Thyroid gland (tissue), 4 donors: Measurements from ENCODE around the gene SRSF5. TPM values are rescaled to one million over a fixed set of nuclear protein-coding genes. Genes with fewer than 3 reads are reported as not detected.
"Not testable (repeated sequence)": the region's sequence is repeated elsewhere in the genome, so short reads cannot be mapped to it uniquely, and the experiment has no call there.

Experiments
- DNase-seq, 2 donors: peaks; one replicate each; pipeline ENCODE4 v3.0.0-alpha.2; 2019
- H3K27ac ChIP-seq, 3 donors: fragments of 200-600 bp; sonication (generic); 1 replicate in 2 of 3; 2 replicates in 1 of 3; pipeline ENCODE4 v1.5.1; 2016 to 2019; ENCODE audit warnings: mild to moderate bottlenecking in 1 of 3, moderate library complexity in 1 of 3
- H3K27me3 ChIP-seq: fragments of 200-600 bp; sonication (generic); one replicate; pipeline ENCODE4 v1.5.1; 2019
- H3K36me3 ChIP-seq, 2 donors: fragments of 200-600 bp; sonication (generic); one replicate each; pipeline ENCODE4 v1.5.1; 2016 to 2019
- H3K4me1 ChIP-seq, 2 donors: fragments of 200-600 bp; sonication (generic); one replicate each; pipeline ENCODE4 v1.5.1; 2017 to 2019
- H3K4me3 ChIP-seq, 3 donors: fragments of 200-600 bp; sonication (generic); replicated peaks in 1 of 3; 1 replicate in 2 of 3; 2 replicates in 1 of 3; pipeline ENCODE4 v1.5.1; 2016; ENCODE audit warnings: mild to moderate bottlenecking in 1 of 3
- H3K9me3 ChIP-seq: fragments of 200-600 bp; sonication (generic); one replicate; pipeline ENCODE4 v1.5.1; 2017
- POLR2A ChIP-seq, 2 donors: fragments of 450-650 bp; IDR thresholded peaks; one replicate each; pipeline ENCODE4 v1.6.1; 2017; ENCODE audit warnings: antibody characterized with exemption in 2 of 2, mild to moderate bottlenecking in 2 of 2, moderate library complexity in 1 of 2
- WGBS, 2 donors: methylation state at CpG; one replicate each; pipeline ENCODE4 v1.1.5; 2017; 5-methylcytosine and 5-hydroxymethylcytosine counted together
- intact Hi-C: fragments of 100-400 bp; cut with DNase I; formaldehyde crosslinking; loops from one replicate; pipeline ENCODE4 v1.15.1; 2023
- total RNA-seq, 4 donors: library from RNA; depleted of rRNA; stranded (reverse); fragments of >200 nt; gene quantifications; one replicate each; pipeline ENCODE4 v1.2.3, GENCODE V29; 2016
- TF ChIP-seq, protein P1 (sequence below), 6 experiments: fragments of 200-600 bp in 3 of 6; fragments of 450-650 bp in 3 of 6; sonication (generic) in 3 of 6; IDR thresholded peaks; one replicate each; pipeline ENCODE4 v1.5.1; 2016 to 2019; ENCODE audit warnings: antibody characterized with exemption in 6 of 6, mild to moderate bottlenecking in 2 of 6, inconsistent platforms in 1 of 6, moderate library complexity in 1 of 6

Gene SRSF5
- 100 to 1,000 TPM; 326 to 969 (median 539) TPM for total RNA-seq

DNA sequence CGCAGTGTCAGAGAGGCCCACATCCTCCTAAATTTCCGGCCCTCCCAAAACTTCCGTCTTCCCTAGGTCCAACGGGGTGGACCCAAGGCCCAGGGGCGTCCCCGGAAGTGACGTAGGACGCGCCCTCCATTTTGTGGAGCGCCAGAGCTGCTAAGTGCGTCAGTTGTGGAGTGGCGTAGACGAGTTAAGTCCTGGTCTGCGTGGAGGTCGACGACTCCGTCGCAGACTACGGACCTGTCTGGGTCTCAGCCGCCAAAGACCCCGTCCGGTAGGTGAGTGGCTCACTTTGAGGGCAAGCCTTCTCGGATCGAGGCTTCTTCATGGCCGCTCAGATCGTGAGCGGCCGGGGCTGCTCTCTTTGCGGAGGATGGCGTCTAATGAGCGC lies at the start of gene SRSF5:
SRSF5 (plus strand) TSS at position 159 of the 385 bp plus-strand sequence. CDS start 1,015 bp downstream, outside the sequence.
- WGBS, 2 donors: 0 to 1% methylated on average over 12 to 20 of the region's 31 CpGs
- peaks cover 15 to 22% of the 10 kb centered on the region in 2 donors for H3K4me1 ChIP-seq
- H3K36me3 ChIP-seq: peaks cover 38 to 41% of the 10 kb centered on the region in 2 donors
- no peaks in the 10 kb centered on the region for H3K9me3 ChIP-seq
- peak; percentile 97 for DNase-seq
- peak; percentile 97 to 99 for TF ChIP-seq POLR2A (IDR thresholded peaks at IDR 0.05)
- TF ChIP-seq, protein P1, sequence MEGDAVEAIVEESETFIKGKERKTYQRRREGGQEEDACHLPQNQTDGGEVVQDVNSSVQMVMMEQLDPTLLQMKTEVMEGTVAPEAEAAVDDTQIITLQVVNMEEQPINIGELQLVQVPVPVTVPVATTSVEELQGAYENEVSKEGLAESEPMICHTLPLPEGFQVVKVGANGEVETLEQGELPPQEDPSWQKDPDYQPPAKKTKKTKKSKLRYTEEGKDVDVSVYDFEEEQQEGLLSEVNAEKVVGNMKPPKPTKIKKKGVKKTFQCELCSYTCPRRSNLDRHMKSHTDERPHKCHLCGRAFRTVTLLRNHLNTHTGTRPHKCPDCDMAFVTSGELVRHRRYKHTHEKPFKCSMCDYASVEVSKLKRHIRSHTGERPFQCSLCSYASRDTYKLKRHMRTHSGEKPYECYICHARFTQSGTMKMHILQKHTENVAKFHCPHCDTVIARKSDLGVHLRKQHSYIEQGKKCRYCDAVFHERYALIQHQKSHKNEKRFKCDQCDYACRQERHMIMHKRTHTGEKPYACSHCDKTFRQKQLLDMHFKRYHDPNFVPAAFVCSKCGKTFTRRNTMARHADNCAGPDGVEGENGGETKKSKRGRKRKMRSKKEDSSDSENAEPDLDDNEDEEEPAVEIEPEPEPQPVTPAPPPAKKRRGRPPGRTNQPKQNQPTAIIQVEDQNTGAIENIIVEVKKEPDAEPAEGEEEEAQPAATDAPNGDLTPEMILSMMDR (IDR thresholded peaks at IDR 0.05): no peak
- H3K27me3 ChIP-seq: no peaks in the 10 kb centered on the region
- H3K4me3 ChIP-seq: peak within 1 kb of the TSS; percentile 51 to 98 (median 96)
- intact Hi-C loops: loop anchor here (10.0 kb wide), 1 partner anchor 372 kb away; the partner anchor contains the start of genes ERH and SLC39A9
- peak within 1 kb of the TSS; percentile 99 to 100 (median 99) for H3K27ac ChIP-seq

DNA sequence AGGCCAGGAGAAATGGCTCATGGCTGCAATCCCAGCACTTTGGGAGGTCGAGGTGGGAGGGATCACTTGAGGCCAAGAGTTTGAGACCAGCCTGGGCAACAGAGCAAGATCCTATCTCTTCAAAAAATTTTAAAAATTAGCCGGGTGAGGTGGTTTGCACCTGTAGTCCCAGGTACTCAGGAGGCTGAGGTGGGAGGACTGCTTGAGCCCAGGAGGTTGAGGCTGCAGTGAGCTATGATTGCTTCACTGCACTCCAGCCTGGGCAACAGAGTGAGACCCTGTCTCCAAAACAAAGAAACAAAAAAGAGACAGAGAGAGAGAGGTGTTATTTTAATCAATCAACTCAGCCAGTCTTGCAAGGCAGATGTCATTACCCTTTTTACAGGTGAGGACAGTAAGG lies 48.3 kb upstream of the SRSF5 start:
- not testable (repeated sequence) for H3K9me3 ChIP-seq, H3K36me3 ChIP-seq, H3K4me3 ChIP-seq, H3K27me3 ChIP-seq, DNase-seq
- WGBS, 2 donors: 91% methylated on average over 2 of the region's 2 CpGs
- intact Hi-C loops: loop anchor here (10.0 kb wide), 1 partner anchor 64 kb away; no protein-coding TSS in a partner anchor
- Histone ChIP-seq H3K4me1 (peaks cover 32 to 57% of the 10 kb centered on the region in 2 donors), H3K27ac (peak overlapping the region in 2 of 3 donors; percentile 36 to 39)

DNA sequence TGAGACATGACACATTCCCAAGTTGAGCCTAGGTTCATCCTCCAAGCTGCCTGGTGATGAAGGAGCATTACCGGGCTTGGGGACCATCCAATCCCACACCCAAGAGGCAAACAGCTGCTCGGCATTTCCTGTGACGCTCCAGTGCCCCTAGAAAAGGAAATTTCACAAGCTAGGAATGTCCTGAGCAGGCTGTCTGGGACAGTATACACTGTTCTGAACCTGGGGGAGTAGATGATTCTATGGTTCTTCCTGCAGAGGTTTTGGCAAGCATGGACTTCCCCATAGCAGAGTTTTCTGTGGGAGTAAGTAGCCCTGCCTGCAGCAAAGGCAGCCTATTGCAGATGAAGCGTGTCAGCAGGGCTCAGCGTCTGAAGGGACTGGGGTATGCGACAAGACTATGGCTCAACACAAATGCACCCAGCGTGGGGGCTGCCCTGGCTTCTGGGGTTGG lies 47.4 kb upstream of the SRSF5 start:
- H3K9me3 ChIP-seq: no peaks in the 10 kb centered on the region
- no peaks in the 10 kb centered on the region for H3K36me3 ChIP-seq
- peak; percentile 70 to 73 for DNase-seq
- H3K27ac ChIP-seq: peak overlapping the region; percentile 39 to 80 (median 63)
- 16 to 22% methylated on average over 7 of the region's 7 CpGs for WGBS, 2 donors
- intact Hi-C loops: loop anchor here (10.0 kb wide), 1 partner anchor 65 kb away; no protein-coding TSS in a partner anchor
- H3K4me3 ChIP-seq: no peak overlapping the region
- no peaks in the 10 kb centered on the region for H3K27me3 ChIP-seq
- H3K4me1 ChIP-seq: peaks cover 32 to 57% of the 10 kb centered on the region in 2 donors
- TF ChIP-seq POLR2A (IDR thresholded peaks at IDR 0.05): no peak
- TF ChIP-seq, protein P1 (IDR thresholded peaks at IDR 0.05): no peak

DNA sequence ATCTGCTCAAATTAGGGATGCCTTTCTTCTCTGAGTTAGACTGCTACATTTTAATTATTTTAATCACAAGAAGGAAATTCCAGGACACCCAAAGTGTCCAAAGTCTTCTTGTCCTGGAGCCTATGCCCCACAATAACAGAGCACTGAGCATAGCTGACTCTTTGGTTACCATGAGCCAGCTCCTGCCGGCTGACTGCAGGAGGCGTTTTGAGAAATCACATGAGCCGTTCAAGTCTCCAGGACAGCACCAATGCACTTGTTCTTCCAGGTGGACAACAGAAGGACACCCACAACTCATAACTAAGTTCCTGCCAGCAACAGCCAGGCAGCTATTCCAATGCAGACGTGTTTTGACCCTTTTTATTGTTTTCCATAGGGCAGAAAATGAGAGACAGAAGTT lies 46.0 kb upstream of the SRSF5 start:
- Histone ChIP-seq H3K4me1 (peaks cover 30 to 53% of the 10 kb centered on the region in 2 donors), H3K27ac (peak overlapping the region in 2 of 3 donors; percentile 39 to 80), H3K4me3 (no peak overlapping the region), H3K36me3 (no peaks in the 10 kb centered on the region), H3K9me3 (no peaks in the 10 kb centered on the region), H3K27me3 (no peaks in the 10 kb centered on the region)
- intact Hi-C loops: no loop called here
- TF ChIP-seq POLR2A (IDR thresholded peaks at IDR 0.05): no peak
- TF ChIP-seq, protein P1 (IDR thresholded peaks at IDR 0.05): peak in 2 of 6 experiments; percentile 7 to 28
- peak; percentile 59 to 65 for DNase-seq
- WGBS, 2 donors: 40 to 42% methylated on average over 4 of the region's 4 CpGs

DNA sequence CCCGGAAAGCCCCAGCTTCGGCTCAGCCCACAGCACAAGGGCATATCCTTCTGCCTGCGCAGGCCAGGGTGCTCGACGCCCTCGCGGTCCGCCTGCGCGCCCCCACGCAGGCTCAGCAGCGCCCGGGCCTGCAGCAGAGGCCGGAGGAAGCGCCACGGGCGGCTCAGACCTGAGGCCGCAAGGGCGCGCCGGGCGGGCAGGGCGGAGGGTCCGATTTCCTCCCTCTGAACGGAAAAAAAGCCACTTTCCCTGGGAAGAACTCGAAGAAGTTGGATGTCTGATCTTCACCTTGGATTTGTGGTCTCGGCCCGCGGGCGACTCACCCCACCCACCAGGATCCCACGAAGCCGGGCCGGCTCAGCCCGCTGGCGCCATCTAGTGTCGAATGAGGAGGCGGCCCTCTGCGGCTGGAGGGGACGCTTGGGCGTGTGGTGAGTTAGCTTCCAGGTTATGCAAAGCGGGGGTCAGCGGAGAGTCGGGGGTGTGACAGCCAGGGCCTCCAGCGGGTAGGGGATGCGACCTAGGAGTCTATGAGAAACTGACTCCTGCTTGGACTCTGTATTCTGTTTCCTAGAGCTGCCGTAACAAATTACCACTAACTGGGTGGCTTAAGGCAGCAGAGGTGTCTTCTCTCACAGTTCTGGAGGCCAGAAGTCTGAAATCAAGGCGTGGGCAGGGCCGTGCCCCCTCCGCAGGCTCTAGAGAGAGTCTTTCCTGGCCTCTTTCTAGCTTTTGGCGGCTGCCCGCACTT lies 40.0 kb upstream of the SRSF5 start:
- intact Hi-C loops: loop anchor here (5.0 kb wide), 1 partner anchor 145 kb away; no protein-coding TSS in a partner anchor
- Histone ChIP-seq H3K27ac (peak overlapping the region in 2 of 3 donors; percentile 10 to 20), H3K9me3 (no peaks in the 10 kb centered on the region), H3K36me3 (no peaks in the 10 kb centered on the region), H3K4me3 (peak overlapping the region in 1 of 3 donors; percentile 7), H3K4me1 (peaks cover 0 to 10% of the 10 kb centered on the region in 2 donors), H3K27me3 (no peaks in the 10 kb centered on the region)
- DNase-seq: peak; percentile 70 to 79
- TF ChIP-seq POLR2A (IDR thresholded peaks at IDR 0.05): no peak
- TF ChIP-seq, protein P1 (IDR thresholded peaks at IDR 0.05): peak; percentile 90 to 99 (median 97)
- WGBS, 2 donors: 9 to 13% methylated on average over 19 to 46 of the region's 51 CpGs
